HCT116 (cell line): ENCODE measurements around the gene MST1. TPM values are rescaled to one million over a fixed set of nuclear protein-coding genes. Genes with fewer than 3 reads are reported as not detected.
A peak's percentile ranks its signal among the peaks of the same experiment; 100 is the strongest.

Experiments
- ATAC-seq: fragments of 200-7000 bp; cut with Tn5 transposase; 2 replicates; pipeline ENCODE4 v1.9.1; 2020; ENCODE audit warnings: mild to moderate bottlenecking, moderate library complexity
- BruUV-seq: library from RNA; stranded (reverse); fragments of 400-500 nt; replicated peaks from 2 replicates; lab custom pipeline; 2021; lab: Mats Ljungman, UMichigan
- CTCF ChIA-PET: fragments of 300-600 bp; sonication (Branson Sonifier 250); formaldehyde crosslinking; loops from one replicate; lab custom pipeline; 2021; ENCODE audit warnings: antibody characterized with exemption; lab: Charles Lee
- POLR2A ChIA-PET: fragments of 300-600, 350-600 bp; sonication (Branson Sonifier 250); formaldehyde crosslinking; loops from one replicate; lab custom pipeline; 2021; ENCODE audit warnings: antibody characterized with exemption; lab: Charles Lee
- RAD21 ChIA-PET, 2 experiments: fragments of 300-600 bp; sonication (Branson Sonifier 250); formaldehyde crosslinking; loops; one replicate each; lab custom pipeline; 2023; ENCODE audit warnings: low total read pairs in 2 of 2; ENCODE audit not compliant: uncharacterized antibody in 2 of 2, unreplicated experiment in 2 of 2, low non-redundant PET in 1 of 2; lab: Charles Lee
- DNase-seq: peaks from one replicate; pipeline ENCODE4 v3.0.0-alpha.2; 2010; ENCODE audit warnings: low read depth, low spot score
- H2AFZ ChIP-seq: fragments of 200-600 bp; shearing (Covaris generic), sonication (generic); 2 replicates; pipeline ENCODE4 v1.6.1; 2017; ENCODE audit warnings: low read depth, mixed run types, mixed read lengths, antibody characterized with exemption, low read length; ENCODE audit not compliant: poor library complexity, severe bottlenecking
- H3K27ac ChIP-seq: 2 replicates; pipeline ENCODE4 v1.5.1; 2012; ENCODE audit warnings: low read depth, low read length
- H3K27me3 ChIP-seq: fragments of 200-600 bp; sonication (generic); 2 replicates; pipeline ENCODE4 v1.6.1; 2016; ENCODE audit warnings: mixed run types, low read length, mixed read lengths; ENCODE audit not compliant: insufficient read depth
- H3K36me3 ChIP-seq, 2 experiments: fragments of 200-500 bp in 1 of 2; fragments of 200-600 bp in 1 of 2; sonication (Bioruptor generic) in 1 of 2; sonication (generic) in 1 of 2; 2 replicates each; pipeline versions ENCODE4 v1.5.1 to v1.6.1; 2014 to 2016; ENCODE audit warnings: low read length in 2 of 2, inconsistent platforms in 1 of 2, mixed read lengths in 1 of 2, mixed run types in 1 of 2; ENCODE audit not compliant: insufficient read depth in 2 of 2, control insufficient read depth in 1 of 2
- H3K4me1 ChIP-seq, 2 experiments: fragments of 200-600 bp in 1 of 2; sonication (generic) in 1 of 2; 2 replicates each; pipeline versions ENCODE4 v1.5.1 to v1.6.1; 2012 to 2017; ENCODE audit warnings: low read length in 2 of 2, inconsistent platforms in 1 of 2, mild to moderate bottlenecking in 1 of 2, mixed read lengths in 1 of 2, mixed run types in 1 of 2, moderate library complexity in 1 of 2; ENCODE audit not compliant: insufficient read depth in 2 of 2, control insufficient read depth in 1 of 2
- H3K4me2 ChIP-seq: fragments of 200-600 bp; sonication (generic); 2 replicates; pipeline ENCODE4 v1.6.1; 2017; ENCODE audit warnings: mixed run types, low read length, mixed read lengths
- H3K4me3 ChIP-seq, 2 experiments: fragments of 200-600 bp in 1 of 2; sonication (generic) in 1 of 2; replicated peaks in 1 of 2; 2 replicates each; pipeline ENCODE4 v1.5.1; 2011 to 2016; ENCODE audit warnings: low read length in 2 of 2, control low read depth in 1 of 2, low read depth in 1 of 2, mild to moderate bottlenecking in 1 of 2, mixed read lengths in 1 of 2, mixed run types in 1 of 2
- H3K79me2 ChIP-seq: fragments of 200-600 bp; sonication (generic); 2 replicates; pipeline ENCODE4 v1.6.1; 2017; ENCODE audit warnings: mild to moderate bottlenecking, mixed run types, low read length, moderate library complexity, mixed read lengths; ENCODE audit not compliant: insufficient read depth
- H3K9ac ChIP-seq: fragments of 200-600 bp; sonication (generic); 2 replicates; pipeline ENCODE4 v1.6.1; 2016; ENCODE audit warnings: low read length, mixed read lengths
- H3K9me2 ChIP-seq: fragments of 200-600 bp; sonication (generic), shearing (Covaris generic); 2 replicates; pipeline ENCODE4 v1.6.1; 2017; ENCODE audit warnings: mixed run types, mild to moderate bottlenecking, moderate library complexity; ENCODE audit not compliant: insufficient read depth
- H3K9me3 ChIP-seq, 2 experiments: fragments of 200-500 bp in 1 of 2; fragments of 200-600 bp in 1 of 2; sonication (Bioruptor generic) in 1 of 2; sonication (generic) in 1 of 2; 2 replicates each; pipeline ENCODE4 v1.6.1; 2014 to 2017; ENCODE audit warnings: low read length in 2 of 2, mixed read lengths in 2 of 2, inconsistent platforms in 1 of 2, low read depth in 1 of 2, mild to moderate bottlenecking in 1 of 2, mixed run types in 1 of 2, moderate library complexity in 1 of 2; ENCODE audit not compliant: control insufficient read depth in 1 of 2, insufficient read depth in 1 of 2
- H4K20me1 ChIP-seq: fragments of 200-600 bp; sonication (generic), shearing (Covaris generic); 2 replicates; pipeline ENCODE4 v1.6.1; 2017; ENCODE audit warnings: mixed run types, mild to moderate bottlenecking, moderate library complexity; ENCODE audit not compliant: insufficient read depth
- ATF3 ChIP-seq: IDR thresholded peaks from 2 replicates; pipeline ENCODE4 v1.6.1; 2012
- CBX3 ChIP-seq: IDR thresholded peaks from 2 replicates; pipeline ENCODE4 v1.6.1; 2012; ENCODE audit warnings: low read depth
- CEBPB ChIP-seq: IDR thresholded peaks from 2 replicates; pipeline ENCODE4 v1.6.1; 2012; ENCODE audit warnings: low read depth
- CTCF ChIP-seq, 3 experiments: fragments of 200-600 bp in 1 of 3; sonication (generic) in 1 of 3; IDR thresholded peaks in 2 of 3; conservative IDR thresholded peaks in 1 of 3; 2 replicates each; pipeline ENCODE4 v1.5.1; 2012 to 2017; ENCODE audit warnings: low read depth in 2 of 3, low read length in 2 of 3, antibody characterized with exemption in 1 of 3, borderline replicate concordance in 1 of 3, control low read depth in 1 of 3, mild to moderate bottlenecking in 1 of 3, mixed read lengths in 1 of 3, mixed run types in 1 of 3, moderate library complexity in 1 of 3; ENCODE audit not compliant: insufficient read depth in 1 of 3
- EGR1 ChIP-seq: IDR thresholded peaks from 2 replicates; pipeline ENCODE4 v1.6.1; 2012; ENCODE audit warnings: low read depth
- ELF1 ChIP-seq: IDR thresholded peaks from 2 replicates; pipeline ENCODE4 v1.6.1; 2012; ENCODE audit warnings: low read depth, borderline replicate concordance
- EZH2 ChIP-seq: fragments of 200-600 bp; sonication (generic); IDR thresholded peaks from 2 replicates; pipeline ENCODE4 v1.6.1; 2017; ENCODE audit warnings: antibody characterized with exemption, mixed run types
- EZH2phosphoT487 ChIP-seq: fragments of 200-600 bp; IDR thresholded peaks from 2 replicates; pipeline ENCODE4 v1.6.1; 2018; ENCODE audit warnings: antibody characterized with exemption, borderline replicate concordance
- FOSL1 ChIP-seq: IDR thresholded peaks from 2 replicates; pipeline ENCODE4 v1.6.1; 2012; ENCODE audit warnings: low read depth
- JUND ChIP-seq: IDR thresholded peaks from 2 replicates; pipeline ENCODE4 v1.6.1; 2012
- MAX ChIP-seq: IDR thresholded peaks from 2 replicates; pipeline ENCODE4 v1.6.1; 2012
- POLR2A ChIP-seq: IDR thresholded peaks from 2 replicates; pipeline ENCODE4 v1.7.0; 2011; ENCODE audit warnings: borderline replicate concordance; ENCODE audit not compliant: insufficient read depth, insufficient read length; ENCODE audit errors: extremely low read depth
- RAD21 ChIP-seq: IDR thresholded peaks from 2 replicates; pipeline ENCODE4 v1.6.1; 2012; ENCODE audit warnings: low read depth, mild to moderate bottlenecking
- SIN3A ChIP-seq: IDR thresholded peaks from 2 replicates; pipeline ENCODE4 v1.6.1; 2012; ENCODE audit warnings: low read depth
- SP1 ChIP-seq: IDR thresholded peaks from 2 replicates; pipeline ENCODE4 v1.6.1; 2012; ENCODE audit warnings: low read depth
- SRF ChIP-seq: IDR thresholded peaks from 2 replicates; pipeline ENCODE4 v1.6.1; 2012; ENCODE audit warnings: low read depth
- ZNF274 ChIP-seq: fragments of 200-500 bp; sonication (Bioruptor generic); IDR thresholded peaks from 2 replicates; pipeline ENCODE4 v1.6.1; 2014; ENCODE audit warnings: mild to moderate bottlenecking, low read depth, low read length, inconsistent platforms
- intact Hi-C: fragments of 100-400 bp; cut with micrococcal nuclease; formaldehyde crosslinking; loops from 2 replicates; pipeline ENCODE4 v1.10.0; 2022
- total RNA-seq: library from RNA; stranded (reverse); gene quantifications from one replicate; pipeline ENCODE4 v1.2.1, GENCODE V29; 2021; ENCODE audit not compliant: unreplicated experiment

Gene MST1
- total RNA-seq, 1 experiment from 2014 or later, result 15.4 TPM

GRCh38 chr3:49689046-49689907 lies at the start of gene MST1, which contains the start of gene RNF123 (continued):
- no peak for TF ChIP-seq RAD21
- no peak for TF ChIP-seq JUND
- TF ChIP-seq SIN3A, result peak; percentile 67; the same call in 1 of the 2 replicates
- TF ChIP-seq SP1, result no peak
- no peak for TF ChIP-seq FOSL1
- TF ChIP-seq ZNF274, result no peak
- no peak for TF ChIP-seq SRF
- no peak for TF ChIP-seq CBX3
- TF ChIP-seq, all 23 proteins: peak for 9

- intact Hi-C loops, result no loop called here
- Histone ChIP-seq H3K4me3 (no peak overlapping the region), H3K27ac (no peak overlapping the region), H3K36me3 (peaks cover 12 to 21% of the 10 kb centered on the region in 2 experiments; a peak in 3 of 4 replicates), H3K9me3 (no peaks in the 10 kb centered on the region), H3K4me1 (no peaks in the 10 kb centered on the region), H4K20me1 (no peaks in the 10 kb centered on the region), H3K9me2 (no peaks in the 10 kb centered on the region), H3K4me2 (no peak overlapping the region), H3K79me2 (peaks cover 24% of the 10 kb centered on the region; the same call in 1 of the 2 replicates), H3K9ac (no peak overlapping the region), H2AFZ (no peak overlapping the region), H3K27me3 (no peaks in the 10 kb centered on the region)
- ATAC-seq (no peak), DNase-seq (no peak)
- no TSS peak for BruUV-seq
- no peak for TF ChIP-seq CTCF (IDR thresholded peaks at IDR 0.05 in 2 of 3, conservative IDR thresholded peaks at IDR 0.05 in 1 of 3; ENCODE audit: borderline replicate concordance in 1 of 3, insufficient read depth in 1 of 3, low read depth in 2 of 3, low read length in 2 of 3)
- TF ChIP-seq EZH2, result no peak
- no peak for TF ChIP-seq MAX
- TF ChIP-seq POLR2A, result no peak
- TF ChIP-seq CEBPB, result no peak
- no peak for TF ChIP-seq EGR1
- no peak for TF ChIP-seq CBX3
- TF ChIP-seq SP1, result no peak
- TF ChIP-seq EZH2phosphoT487, result no peak
- TF ChIP-seq ATF3, result no peak
- no peak for TF ChIP-seq SIN3A
- no peak for TF ChIP-seq ELF1
- CTCF ChIA-PET, result no interaction called here
- RAD21 ChIA-PET, result no interaction called here
- POLR2A ChIA-PET, result no interaction called here
These were observed 48.9 kb upstream of the MST1 start for GRCh38 chr3:49738067-49738713.
